LNCAP (cell line): ENCODE measurements around the gene HSD17B7.
A peak's percentile ranks its signal among the peaks of the same experiment; 100 is the strongest.

Experiments
- TF ChIP-seq, protein P1 (sequence below): fragments of 450-650 bp; IDR thresholded peaks from 2 replicates; pipeline ENCODE4 v1.5.1; 2017; ENCODE audit warnings: mild to moderate bottlenecking

Gene HSD17B7

DNA sequence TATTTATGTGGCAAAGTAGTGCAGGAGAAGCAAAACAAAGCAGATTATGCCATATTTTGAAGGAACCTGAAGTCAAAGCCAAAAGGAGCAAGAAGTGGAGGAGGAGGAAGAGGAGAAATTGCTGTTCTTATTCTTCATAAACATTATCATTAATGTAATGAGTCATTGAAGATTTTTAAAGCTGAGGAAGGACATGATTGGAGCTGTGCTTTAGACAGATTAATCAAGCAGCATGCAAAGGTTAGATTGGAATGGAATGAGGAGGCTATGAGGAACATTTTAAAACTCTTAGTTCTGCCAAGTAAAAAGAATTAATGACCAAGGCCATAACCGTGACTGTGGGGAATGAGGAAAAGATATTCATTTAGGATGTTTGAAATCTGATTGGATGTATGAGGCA lies 33.0 kb upstream of the HSD17B7 start:
- TF ChIP-seq, protein P1, sequence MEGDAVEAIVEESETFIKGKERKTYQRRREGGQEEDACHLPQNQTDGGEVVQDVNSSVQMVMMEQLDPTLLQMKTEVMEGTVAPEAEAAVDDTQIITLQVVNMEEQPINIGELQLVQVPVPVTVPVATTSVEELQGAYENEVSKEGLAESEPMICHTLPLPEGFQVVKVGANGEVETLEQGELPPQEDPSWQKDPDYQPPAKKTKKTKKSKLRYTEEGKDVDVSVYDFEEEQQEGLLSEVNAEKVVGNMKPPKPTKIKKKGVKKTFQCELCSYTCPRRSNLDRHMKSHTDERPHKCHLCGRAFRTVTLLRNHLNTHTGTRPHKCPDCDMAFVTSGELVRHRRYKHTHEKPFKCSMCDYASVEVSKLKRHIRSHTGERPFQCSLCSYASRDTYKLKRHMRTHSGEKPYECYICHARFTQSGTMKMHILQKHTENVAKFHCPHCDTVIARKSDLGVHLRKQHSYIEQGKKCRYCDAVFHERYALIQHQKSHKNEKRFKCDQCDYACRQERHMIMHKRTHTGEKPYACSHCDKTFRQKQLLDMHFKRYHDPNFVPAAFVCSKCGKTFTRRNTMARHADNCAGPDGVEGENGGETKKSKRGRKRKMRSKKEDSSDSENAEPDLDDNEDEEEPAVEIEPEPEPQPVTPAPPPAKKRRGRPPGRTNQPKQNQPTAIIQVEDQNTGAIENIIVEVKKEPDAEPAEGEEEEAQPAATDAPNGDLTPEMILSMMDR, result no peak

DNA sequence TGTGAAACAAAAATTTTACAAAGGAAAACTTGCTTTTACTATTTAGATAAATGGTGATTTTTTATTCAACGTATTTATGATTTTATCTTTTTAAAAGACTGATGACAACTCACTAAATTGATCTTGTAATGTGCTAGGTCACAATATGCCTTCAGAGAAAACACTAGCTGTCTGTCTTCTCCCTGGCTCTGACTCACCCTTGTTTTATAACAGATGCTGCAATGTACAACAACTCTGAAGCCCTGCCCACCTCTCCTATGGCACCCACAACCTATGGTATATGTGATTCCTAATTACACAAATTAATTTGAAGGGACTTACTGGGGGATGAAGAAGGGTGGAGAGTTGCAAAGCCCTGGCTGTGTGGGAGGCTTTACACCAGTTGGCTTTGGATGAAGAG lies 24.7 kb upstream of the HSD17B7 start:
- TF ChIP-seq, protein P1, result no peak

DNA sequence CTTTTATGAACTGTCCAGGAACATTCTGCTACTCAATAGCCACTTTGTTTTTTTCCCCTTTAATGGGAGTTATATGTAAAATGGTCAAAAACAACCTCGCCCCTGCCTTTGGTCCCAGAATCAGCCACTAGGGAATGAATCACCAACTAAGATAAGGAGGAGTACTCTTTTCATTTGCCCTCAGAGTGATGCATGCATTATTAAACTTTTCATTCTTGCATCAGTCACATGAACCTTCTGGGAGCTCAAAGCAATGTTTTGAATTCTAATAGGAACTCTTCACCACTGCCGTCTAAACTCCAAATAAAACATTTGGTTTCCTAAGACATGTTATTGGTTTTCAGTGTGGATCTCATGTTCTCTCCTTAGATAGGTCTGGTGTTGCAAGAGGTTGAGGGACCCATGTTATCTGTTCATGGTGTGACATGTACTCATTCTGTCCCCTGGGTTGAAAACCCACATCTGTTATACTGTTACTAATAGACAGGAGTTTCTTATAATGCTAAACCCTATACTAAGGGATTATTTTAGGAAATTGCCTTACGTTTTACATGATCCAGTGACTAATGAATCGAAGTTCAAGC lies 17.8 kb upstream of the HSD17B7 start:
- TF ChIP-seq, protein P1, result no peak

DNA sequence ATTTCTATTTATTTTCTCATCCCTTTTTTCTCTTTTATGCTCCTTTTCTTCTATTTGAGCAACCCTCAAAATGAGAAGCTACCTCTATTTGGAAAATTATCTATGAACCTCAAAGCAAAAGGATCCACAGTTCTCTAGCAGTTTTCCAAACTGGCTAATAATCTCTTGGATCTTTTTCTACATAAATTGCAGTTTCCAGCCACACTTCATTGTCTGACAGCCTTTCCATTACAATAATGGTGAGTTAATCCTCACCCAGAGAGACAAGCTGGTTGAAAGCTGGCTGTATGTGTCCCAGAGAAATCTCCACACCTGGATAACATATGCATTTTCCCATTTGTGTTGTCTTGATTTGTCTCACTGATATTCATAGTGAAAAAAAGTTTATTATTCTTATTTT lies 16.5 kb upstream of the HSD17B7 start:
- TF ChIP-seq, protein P1, result no peak

DNA sequence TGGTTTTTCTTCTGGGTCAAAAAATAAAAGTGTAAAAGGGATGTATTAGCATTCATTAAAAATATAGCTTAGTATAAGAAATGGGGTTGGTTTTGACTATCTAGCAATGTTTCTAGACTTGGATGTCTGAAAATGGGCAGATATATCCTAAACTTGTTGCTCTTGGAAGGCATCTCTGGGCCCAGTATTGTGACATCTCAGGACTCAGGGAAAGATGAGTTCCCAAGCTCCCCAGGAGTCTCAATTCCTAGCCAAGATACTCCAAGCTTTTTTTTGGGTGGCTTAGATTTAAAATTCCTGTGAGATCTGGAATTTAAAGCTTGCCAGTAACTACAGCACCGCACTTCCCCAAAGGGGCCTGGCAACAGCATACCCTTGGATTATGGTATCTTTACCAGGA lies 11.5 kb upstream of the HSD17B7 start:
- TF ChIP-seq, protein P1, result no peak

DNA sequence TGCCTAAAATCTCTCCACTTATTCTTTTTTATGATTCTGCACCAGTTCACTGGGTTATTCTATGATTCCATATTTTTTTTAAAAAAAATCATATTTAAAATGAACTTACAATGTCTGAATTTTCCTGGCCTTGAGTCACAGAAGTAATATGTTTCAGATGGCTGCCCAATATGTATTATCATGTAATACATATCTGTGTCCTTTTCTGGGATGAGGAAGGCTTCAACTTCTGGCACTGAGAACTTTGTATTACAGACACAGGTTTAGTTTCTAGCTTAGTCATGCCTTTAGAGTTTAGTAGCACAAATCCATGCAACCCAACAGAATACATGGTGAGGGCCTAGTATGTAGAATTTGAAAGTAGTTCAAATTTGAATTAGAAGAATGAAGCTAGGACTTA lies 7.8 kb upstream of the HSD17B7 start:
- TF ChIP-seq, protein P1, result no peak

DNA sequence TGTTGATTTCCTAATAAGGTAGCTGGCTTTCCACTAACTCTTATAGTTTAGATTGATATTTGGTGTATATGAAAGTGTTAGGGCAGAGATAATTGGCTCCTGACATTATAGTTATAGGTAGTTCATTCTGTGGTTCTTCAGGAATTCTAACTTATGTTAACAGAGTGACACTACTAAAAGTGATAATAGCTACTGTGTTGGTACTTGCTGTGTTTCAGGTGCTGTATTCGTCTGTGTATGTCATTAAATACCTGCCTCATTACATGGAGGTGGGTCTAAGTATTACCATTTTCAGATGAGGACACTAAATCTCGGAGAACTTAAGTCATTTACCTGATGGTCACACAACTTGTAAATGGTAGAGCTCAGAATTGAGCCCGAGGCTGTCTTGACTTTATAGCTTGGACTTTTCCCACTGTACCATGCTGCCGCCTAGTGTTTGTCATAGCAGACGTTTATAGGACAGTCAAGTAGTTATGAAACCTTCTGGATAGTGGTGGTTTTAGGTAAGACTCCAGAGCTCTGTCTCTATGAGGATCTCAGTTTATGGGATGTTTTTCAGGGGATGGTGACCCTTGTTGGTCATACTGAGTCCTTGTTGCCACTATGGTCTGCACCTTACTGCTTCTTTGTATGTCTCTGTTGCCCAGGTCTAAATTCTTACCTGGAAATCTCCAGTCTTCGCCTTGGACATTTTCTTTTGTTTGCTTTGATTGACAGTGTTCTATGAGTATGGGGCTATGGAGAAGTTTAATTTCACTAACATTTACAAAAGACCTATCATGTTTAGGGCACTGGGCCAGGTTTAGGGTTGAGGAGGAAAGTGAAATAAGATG lies 9.7 kb downstream of the HSD17B7 start:
- TF ChIP-seq, protein P1, result peak; percentile 81
